Glomerular visceral epithelial cell (primary cell): ENCODE measurements around the gene WNT5B.
A peak's percentile ranks its signal among the peaks of the same experiment; 100 is the strongest.

ENCODE experiments used
- DNase-seq: peaks from one replicate; pipeline ENCODE4 v3.0.0-alpha.2; 2016; ENCODE audit errors: extremely low spot score

The WNT5B gene

GRCh38 chr12:1651946-1652345 lies 22.9 kb downstream of the WNT5B start:
- no peak for DNase-seq

- DNase-seq = no peak
Observed at GRCh38 chr12:1655225-1655788, 26.3 kb downstream of the WNT5B start.

- no peak for DNase-seq
Observed at GRCh38 chr12:1656902-1657301, 27.9 kb downstream of the WNT5B start.

GRCh38 chr12:1657688-1658087 lies 28.7 kb downstream of the WNT5B start:
- DNase-seq = peak; percentile 11

- DNase-seq = no peak
Observed at GRCh38 chr12:1660304-1661187, 31.5 kb downstream of the WNT5B start.

GRCh38 chr12:1661553-1662335 lies 32.7 kb downstream of the WNT5B start:
- DNase-seq = peak; percentile 94

GRCh38 chr12:1662761-1663439 lies 33.9 kb downstream of the WNT5B start:
- no peak for DNase-seq

- no peak for DNase-seq
Observed at GRCh38 chr12:1663440-1664132, 34.6 kb downstream of the WNT5B start.

GRCh38 chr12:1665366-1665765 lies 36.3 kb downstream of the WNT5B start:
- DNase-seq = no peak

- DNase-seq = no peak
Observed at GRCh38 chr12:1666215-1666614, 37.2 kb downstream of the WNT5B start.

- no peak for DNase-seq
Observed at GRCh38 chr12:1666685-1667162, 37.7 kb downstream of the WNT5B start.

GRCh38 chr12:1668833-1669543 lies 40.0 kb downstream of the WNT5B start:
- no peak for DNase-seq

- no peak for DNase-seq
Observed at GRCh38 chr12:1670358-1671268, 41.6 kb downstream of the WNT5B start.

GRCh38 chr12:1676043-1676442 lies 47.0 kb downstream of the WNT5B start:
- no peak for DNase-seq

- DNase-seq = no peak
Observed at GRCh38 chr12:1680804-1681492, 51.9 kb downstream of the WNT5B start.

GRCh38 chr12:1681493-1681807 lies 52.4 kb downstream of the WNT5B start:
- no peak for DNase-seq

- no peak for DNase-seq
Observed at GRCh38 chr12:1688086-1688710, 59.2 kb downstream of the WNT5B start.

- DNase-seq = peak; percentile 96
Observed at GRCh38 chr12:1690578-1691122, 61.6 kb downstream of the WNT5B start, which contains the start of gene ADIPOR2. Gene ADIPOR2, plus strand, starts transcription at chr12:1691070. Its CDS starts 63,274 bp downstream, at chr12:1754344.
